ENCODE results near the gene CEP78. TPM values are rescaled to one million over a fixed set of nuclear protein-coding genes. Genes with fewer than 3 reads are reported as not detected.

Gene CEP78
- total RNA-seq, 1 donor from 2014 or later = 13.9 TPM

- Mint-ChIP-seq H3K4me1 (ENCODE audit: unreplicated experiment) (no peaks in the 10 kb centered on the region), H3K9me3 (ENCODE audit: unreplicated experiment) (no peaks in the 10 kb centered on the region), H3K36me3 (ENCODE audit: unreplicated experiment) (no peaks in the 10 kb centered on the region), H3K27ac (ENCODE audit: unreplicated experiment) (no peak overlapping the region), H3K27me3 (ENCODE audit: unreplicated experiment) (peaks cover 39% of the 10 kb centered on the region), H3K4me3 (ENCODE audit: unreplicated experiment) (no peak overlapping the region)
- no peak for TF ChIP-seq CTCF (IDR thresholded peaks at IDR 0.05)
- DNase-seq (ENCODE audit: extremely low spot score, unreplicated experiment) = no peak
Measured at GRCh38 chr9:78209127-78209526, 26.7 kb upstream of the CEP78 start.

- H3K27me3 Mint-ChIP-seq (ENCODE audit: unreplicated experiment) = peaks cover 27% of the 10 kb centered on the region
- H3K4me3 Mint-ChIP-seq (ENCODE audit: unreplicated experiment) = no peak overlapping the region
- H3K36me3 Mint-ChIP-seq (ENCODE audit: unreplicated experiment) = no peaks in the 10 kb centered on the region
- no peaks in the 10 kb centered on the region for H3K4me1 Mint-ChIP-seq (ENCODE audit: unreplicated experiment)
- DNase-seq (ENCODE audit: extremely low spot score, unreplicated experiment) = no peak
- H3K9me3 Mint-ChIP-seq (ENCODE audit: unreplicated experiment) = no peaks in the 10 kb centered on the region
- no peak overlapping the region for H3K27ac Mint-ChIP-seq (ENCODE audit: unreplicated experiment)
- TF ChIP-seq CTCF (IDR thresholded peaks at IDR 0.05) = no peak
Measured at GRCh38 chr9:78210841-78211301, 25.0 kb upstream of the CEP78 start.

GRCh38 chr9:78212868-78213267, 23.0 kb upstream of the CEP78 start:
- peaks cover 14% of the 10 kb centered on the region for H3K27me3 Mint-ChIP-seq (ENCODE audit: unreplicated experiment)
- H3K4me1 Mint-ChIP-seq (ENCODE audit: unreplicated experiment) = no peaks in the 10 kb centered on the region
- DNase-seq (ENCODE audit: extremely low spot score, unreplicated experiment) = no peak
- TF ChIP-seq CTCF (IDR thresholded peaks at IDR 0.05) = no peak
- no peaks in the 10 kb centered on the region for H3K9me3 Mint-ChIP-seq (ENCODE audit: unreplicated experiment)
- no peak overlapping the region for H3K4me3 Mint-ChIP-seq (ENCODE audit: unreplicated experiment)
- H3K27ac Mint-ChIP-seq (ENCODE audit: unreplicated experiment) = no peak overlapping the region
- H3K36me3 Mint-ChIP-seq (ENCODE audit: unreplicated experiment) = no peaks in the 10 kb centered on the region

- Mint-ChIP-seq H3K4me3 (ENCODE audit: unreplicated experiment) (no peak overlapping the region), H3K27ac (ENCODE audit: unreplicated experiment) (no peak overlapping the region)
- DNase-seq (ENCODE audit: extremely low spot score, unreplicated experiment) = no peak
Measured at GRCh38 chr9:78213712-78214111, 22.2 kb upstream of the CEP78 start.

GRCh38 chr9:78214492-78214891, 21.4 kb upstream of the CEP78 start:
- no peak for TF ChIP-seq CTCF (IDR thresholded peaks at IDR 0.05)
- H3K27me3 Mint-ChIP-seq (ENCODE audit: unreplicated experiment) = peaks cover 7% of the 10 kb centered on the region
- H3K4me3 Mint-ChIP-seq (ENCODE audit: unreplicated experiment) = no peak overlapping the region
- H3K9me3 Mint-ChIP-seq (ENCODE audit: unreplicated experiment) = no peaks in the 10 kb centered on the region
- no peaks in the 10 kb centered on the region for H3K36me3 Mint-ChIP-seq (ENCODE audit: unreplicated experiment)
- no peak overlapping the region for H3K27ac Mint-ChIP-seq (ENCODE audit: unreplicated experiment)
- no peak for DNase-seq (ENCODE audit: extremely low spot score, unreplicated experiment)
- H3K4me1 Mint-ChIP-seq (ENCODE audit: unreplicated experiment) = no peaks in the 10 kb centered on the region

More at GRCh38 chr9:78213712-78214111, 22.2 kb upstream of the CEP78 start:
- Mint-ChIP-seq H3K4me1 (ENCODE audit: unreplicated experiment) (no peaks in the 10 kb centered on the region), H3K36me3 (ENCODE audit: unreplicated experiment) (no peaks in the 10 kb centered on the region), H3K9me3 (ENCODE audit: unreplicated experiment) (no peaks in the 10 kb centered on the region), H3K27me3 (ENCODE audit: unreplicated experiment) (peaks cover 12% of the 10 kb centered on the region)
- peak; percentile 47 for TF ChIP-seq CTCF (IDR thresholded peaks at IDR 0.05)
